C4-2B (cell line): ENCODE data around the gene WDR87.

Experiments
- CTCF ChIP-seq: fragments of 450-650 bp; conservative IDR thresholded peaks from 2 replicates; pipeline ENCODE4 v1.5.1; 2017; ENCODE audit warnings: mild to moderate bottlenecking
- ZFX ChIP-seq: fragments of 450-650 bp; IDR thresholded peaks from 2 replicates; pipeline ENCODE4 v1.6.1; 2017

- TF ChIP-seq CTCF (no peak), ZFX (peak; percentile 36; the same call in 1 of the 2 replicates)
These were observed 708 bp upstream of the WDR87 start, which contains the start of gene SIPA1L3 for GRCh38 chr19:37906869-37907734.
